Adrenal gland (tissue), 12 donors: ENCODE data around the gene RPL41. TPM values are rescaled to one million over a fixed set of nuclear protein-coding genes. Genes with fewer than 3 reads are reported as not detected.

Experiments used
- DNase-seq, 7 donors: peaks; one replicate each; pipeline ENCODE4 v3.0.0-alpha.2; 2019 to 2020
- H3K27ac ChIP-seq, 5 donors: fragments of 200-600 bp; sonication (generic) in 4 of 5; 1 replicate in 3 of 5; 2 replicates in 2 of 5; pipeline versions ENCODE4 v1.5.1 to v1.8.0; 2016 to 2020; ENCODE audit warnings: mild to moderate bottlenecking in 1 of 5
- H3K27me3 ChIP-seq: fragments of 200-600 bp; 2 replicates; pipeline ENCODE4 v1.8.0; 2021
- H3K36me3 ChIP-seq, 2 donors: fragments of 200-600 bp; replicated peaks in 1 of 2; 1 replicate in 1 of 2; 2 replicates in 1 of 2; pipeline versions ENCODE4 v1.5.1 to v1.8.0; 2018 to 2022
- H3K4me1 ChIP-seq, 2 donors: fragments of 200-600 bp; replicated peaks in 1 of 2; 1 replicate in 1 of 2; 2 replicates in 1 of 2; pipeline versions ENCODE4 v1.5.1 to v1.8.0; 2018 to 2021
- H3K4me3 ChIP-seq, 4 donors: fragments of 200-600 bp; sonication (generic) in 3 of 4; one replicate each; pipeline ENCODE4 v1.5.1; 2016 to 2018
- H3K9me3 ChIP-seq, 3 donors: fragments of 200-600 bp; sonication (generic) in 1 of 3; replicated peaks in 1 of 3; 1 replicate in 2 of 3; 2 replicates in 1 of 3; pipeline versions ENCODE4 v1.5.1 to v1.8.0; 2016 to 2021
- POLR2A ChIP-seq, 2 donors: fragments of 450-650 bp; IDR thresholded peaks; one replicate each; pipeline ENCODE4 v1.6.1; 2017; ENCODE audit warnings: antibody characterized with exemption in 2 of 2, mild to moderate bottlenecking in 2 of 2, moderate library complexity in 1 of 2
- WGBS, 4 donors: extraction: QIAGEN DNeasy Blood & Tissue Kit in 2 of 4; methylation state at CpG; one replicate each; pipeline versions ENCODE4 v1.1.5 to v1.1.7; 2013 to 2017; 5-methylcytosine and 5-hydroxymethylcytosine counted together
- intact Hi-C, 2 donors: fragments of 100-400 bp; cut with DNase I; formaldehyde crosslinking; loops; one replicate each; pipeline versions ENCODE4 v1.14.1 to v1.15.0; 2022 to 2023
- polyA plus RNA-seq, 3 donors: library from polyadenylated mRNA; stranded (reverse); fragments of 200-250 nt in 2 of 3; fragments of 350-450 nt in 1 of 3; fragmentation: Illumina TruSeq in 1 of 3; extraction: RNeasy Lipid Tissue Mini Kit (QIAGEN cat#74804) in 1 of 3; gene quantifications; one replicate each; pipeline ENCODE4 v1.2.3, GENCODE V29; 2013 to 2014
- total RNA-seq, 9 donors: library from RNA; depleted of rRNA in 4 of 9; stranded (reverse); fragments of >200 nt in 4 of 9; fragments of 120-200 nt in 1 of 9; fragmentation: NEBNext Ultra II Directional in 1 of 9; extraction: Animal tissue kit (Norgen Biotek cat#: 25700) in 1 of 9; gene quantifications; one replicate each; pipeline versions ENCODE4 v1.1.0 to v1.2.4, GENCODE V29; 2013 to 2023
- TF ChIP-seq, protein P1 (sequence below), 6 experiments: fragments of 450-650 bp in 4 of 6; fragments of 200-600 bp in 2 of 6; sonication (generic) in 1 of 6; IDR thresholded peaks; 1 replicate in 5 of 6; 2 replicates in 1 of 6; pipeline versions ENCODE4 v1.5.1 to v1.8.0; 2016 to 2021; ENCODE audit warnings: antibody characterized with exemption in 6 of 6, mild to moderate bottlenecking in 2 of 6, moderate library complexity in 1 of 6
- donor health status: healthy with polysubstance abuse.
- donor health status: Bipolar disorder and iron deficiency.
- donor health status: DM: yes; HTN: yes; CAD: no.
- donor health status: DM: no; HTN: no; CAD: no.
- donor health status: DM: no; HTN: no; CAD: no.
- donor health status: DM: yes; HTN: yes; CAD: no.

Gene RPL41
- total and polyA plus RNA-seq, 12 donors: 1,635 to 6,204 (median 3,125) TPM

- Histone ChIP-seq H3K36me3 (peaks cover 0 to 17% of the 10 kb centered on the region in 2 donors), H3K4me3 (peak within 1 kb of the TSS; percentile 29 to 76 (median 58)), H3K27ac (peak within 1 kb of the TSS; percentile 89 to 98 (median 96)), H3K9me3 (no peaks in the 10 kb centered on the region), H3K4me1 (peaks cover 31 to 34% of the 10 kb centered on the region in 2 donors), H3K27me3 (no peaks in the 10 kb centered on the region)
- peak; percentile 98 to 100 (median 99) for DNase-seq
- intact Hi-C loops: no loop called here
- peak; percentile 78 to 96 for TF ChIP-seq POLR2A (IDR thresholded peaks at IDR 0.05)
- TF ChIP-seq, protein P1, sequence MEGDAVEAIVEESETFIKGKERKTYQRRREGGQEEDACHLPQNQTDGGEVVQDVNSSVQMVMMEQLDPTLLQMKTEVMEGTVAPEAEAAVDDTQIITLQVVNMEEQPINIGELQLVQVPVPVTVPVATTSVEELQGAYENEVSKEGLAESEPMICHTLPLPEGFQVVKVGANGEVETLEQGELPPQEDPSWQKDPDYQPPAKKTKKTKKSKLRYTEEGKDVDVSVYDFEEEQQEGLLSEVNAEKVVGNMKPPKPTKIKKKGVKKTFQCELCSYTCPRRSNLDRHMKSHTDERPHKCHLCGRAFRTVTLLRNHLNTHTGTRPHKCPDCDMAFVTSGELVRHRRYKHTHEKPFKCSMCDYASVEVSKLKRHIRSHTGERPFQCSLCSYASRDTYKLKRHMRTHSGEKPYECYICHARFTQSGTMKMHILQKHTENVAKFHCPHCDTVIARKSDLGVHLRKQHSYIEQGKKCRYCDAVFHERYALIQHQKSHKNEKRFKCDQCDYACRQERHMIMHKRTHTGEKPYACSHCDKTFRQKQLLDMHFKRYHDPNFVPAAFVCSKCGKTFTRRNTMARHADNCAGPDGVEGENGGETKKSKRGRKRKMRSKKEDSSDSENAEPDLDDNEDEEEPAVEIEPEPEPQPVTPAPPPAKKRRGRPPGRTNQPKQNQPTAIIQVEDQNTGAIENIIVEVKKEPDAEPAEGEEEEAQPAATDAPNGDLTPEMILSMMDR (IDR thresholded peaks at IDR 0.05): peak; percentile 18 to 56 (median 42)
- WGBS, 4 donors: 1% methylated on average over 23 to 61 of the region's 61 CpGs
Observed at GRCh38 chr12:56117778-56118687, 1.6 kb downstream of the RPL41 start, which contains the start of gene ZC3H10. Gene ZC3H10 (plus strand): TSS chr12:56118266. CDS start chr12:56120563, 2,297 bp downstream.

DNA sequence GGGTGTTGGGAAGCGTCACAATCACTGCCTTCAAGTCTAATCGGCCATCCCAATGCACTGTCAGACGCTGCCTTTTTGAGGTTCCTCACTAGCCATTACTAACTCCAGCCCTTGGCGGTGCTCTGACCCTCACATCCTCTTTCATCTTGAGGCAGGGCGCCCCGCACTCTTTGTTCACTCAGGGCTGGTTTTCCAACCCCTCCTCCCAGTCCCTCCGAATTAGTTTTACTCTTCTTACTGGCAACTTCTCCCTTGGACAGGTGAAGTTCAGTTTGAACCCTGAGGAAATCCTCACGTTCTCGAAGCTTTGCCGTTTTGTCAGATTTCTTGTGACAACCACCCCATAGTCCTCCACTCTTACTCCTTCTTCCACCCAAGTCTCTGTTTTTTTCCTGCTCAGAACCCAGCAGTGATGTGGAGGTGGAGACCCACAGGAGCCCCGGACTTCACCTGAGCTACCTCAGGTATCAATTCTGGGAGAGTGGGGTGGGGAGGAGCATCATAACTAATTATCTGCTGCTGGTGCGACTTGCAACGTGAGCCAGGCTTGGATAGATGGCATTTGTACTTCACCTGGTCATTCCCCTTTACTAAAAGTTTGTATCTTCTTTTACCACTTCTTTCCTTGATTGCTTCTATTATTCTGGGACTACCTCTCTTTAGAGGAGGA lies 2.4 kb downstream of the RPL41 start:
- TF ChIP-seq, protein P1 (IDR thresholded peaks at IDR 0.05): no peak
- no peak for TF ChIP-seq POLR2A (IDR thresholded peaks at IDR 0.05)
- H3K27me3 ChIP-seq: no peaks in the 10 kb centered on the region
- no peaks in the 10 kb centered on the region for H3K9me3 ChIP-seq
- peak overlapping the region; percentile 33 to 97 (median 89) for H3K27ac ChIP-seq
- H3K4me1 ChIP-seq: peaks cover 32 to 34% of the 10 kb centered on the region in 2 donors
- WGBS, 4 donors: 5 to 7% (median 6%) methylated on average over 13 of the region's 13 CpGs
- no peak for DNase-seq
- H3K4me3 ChIP-seq: peak overlapping the region in 3 of 4 donors; percentile 29 to 76 (median 44)
- intact Hi-C loops: no loop called here
- H3K36me3 ChIP-seq: peaks cover 0 to 9% of the 10 kb centered on the region in 2 donors

- H3K9me3 ChIP-seq: no peaks in the 10 kb centered on the region
- 0 to 2% (median 0%) methylated on average over 2 of the region's 2 CpGs for whole genome bisulfite sequencing, 4 donors
- H3K4me1 ChIP-seq: peaks cover 34 to 38% of the 10 kb centered on the region in 2 donors
- H3K4me3 ChIP-seq: peak overlapping the region in 1 of 4 donors; percentile 76
- peak; percentile 75 to 94 (median 91) for DNase-seq
- no peaks in the 10 kb centered on the region for H3K27me3 ChIP-seq
- TF ChIP-seq, protein P1 (IDR thresholded peaks at IDR 0.05): peak; percentile 76 to 98 (median 92)
- no peak for TF ChIP-seq POLR2A (IDR thresholded peaks at IDR 0.05)
- intact Hi-C loops: no loop called here
- H3K27ac ChIP-seq: peak overlapping the region; percentile 33 to 97 (median 89)
- H3K36me3 ChIP-seq: peaks cover 0 to 9% of the 10 kb centered on the region in 2 donors
Observed at GRCh38 chr12:56119361-56119796, 2.9 kb downstream of the RPL41 start.
